Gastroesophageal sphincter (tissue), 3 donors: ENCODE data around the gene BIN2.

Experiments used
- EP300 ChIP-seq: sonication (generic); formaldehyde crosslinking; IDR thresholded peaks from one replicate; pipeline ENCODE4 v1.6.1; 2017; ENCODE audit warnings: antibody characterized with exemption, mild to moderate bottlenecking
- POLR2A ChIP-seq, 2 donors: fragments of 450-650 bp; IDR thresholded peaks; one replicate each; pipeline ENCODE4 v1.6.1; 2017; ENCODE audit warnings: antibody characterized with exemption in 2 of 2, mild to moderate bottlenecking in 2 of 2, moderate library complexity in 1 of 2
- POLR2AphosphoS5 ChIP-seq: sonication (generic); formaldehyde crosslinking; IDR thresholded peaks from one replicate; pipeline ENCODE4 v1.6.1; 2017; ENCODE audit warnings: antibody characterized with exemption
- TF ChIP-seq, protein P1 (sequence below), 4 experiments: fragments of 200-600 bp in 2 of 4; fragments of 450-650 bp in 2 of 4; sonication (generic) in 1 of 4; IDR thresholded peaks; one replicate each; pipeline ENCODE4 v1.5.1; 2017 to 2019; ENCODE audit warnings: antibody characterized with exemption in 4 of 4, mild to moderate bottlenecking in 2 of 4, moderate library complexity in 2 of 4

DNA sequence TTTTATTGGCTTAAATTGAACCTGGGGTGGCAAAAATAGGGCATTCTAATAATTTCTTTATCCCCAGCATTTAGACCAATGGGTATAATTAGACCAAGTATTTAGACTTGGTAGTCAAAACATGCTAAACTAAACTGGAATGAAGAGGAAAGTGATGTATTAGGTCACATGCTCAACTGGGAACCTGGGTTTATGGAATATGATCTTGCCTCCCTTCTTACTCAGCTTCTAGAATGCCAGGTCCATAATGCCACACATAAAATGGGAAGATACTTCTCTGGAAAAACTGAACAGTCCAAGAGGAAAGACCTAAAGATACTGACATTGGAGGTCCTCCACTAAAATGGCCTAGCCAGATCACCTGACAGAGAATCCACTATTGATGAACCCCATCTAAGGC, 6.2 kb upstream of the BIN2 start:
- TF ChIP-seq, protein P1, sequence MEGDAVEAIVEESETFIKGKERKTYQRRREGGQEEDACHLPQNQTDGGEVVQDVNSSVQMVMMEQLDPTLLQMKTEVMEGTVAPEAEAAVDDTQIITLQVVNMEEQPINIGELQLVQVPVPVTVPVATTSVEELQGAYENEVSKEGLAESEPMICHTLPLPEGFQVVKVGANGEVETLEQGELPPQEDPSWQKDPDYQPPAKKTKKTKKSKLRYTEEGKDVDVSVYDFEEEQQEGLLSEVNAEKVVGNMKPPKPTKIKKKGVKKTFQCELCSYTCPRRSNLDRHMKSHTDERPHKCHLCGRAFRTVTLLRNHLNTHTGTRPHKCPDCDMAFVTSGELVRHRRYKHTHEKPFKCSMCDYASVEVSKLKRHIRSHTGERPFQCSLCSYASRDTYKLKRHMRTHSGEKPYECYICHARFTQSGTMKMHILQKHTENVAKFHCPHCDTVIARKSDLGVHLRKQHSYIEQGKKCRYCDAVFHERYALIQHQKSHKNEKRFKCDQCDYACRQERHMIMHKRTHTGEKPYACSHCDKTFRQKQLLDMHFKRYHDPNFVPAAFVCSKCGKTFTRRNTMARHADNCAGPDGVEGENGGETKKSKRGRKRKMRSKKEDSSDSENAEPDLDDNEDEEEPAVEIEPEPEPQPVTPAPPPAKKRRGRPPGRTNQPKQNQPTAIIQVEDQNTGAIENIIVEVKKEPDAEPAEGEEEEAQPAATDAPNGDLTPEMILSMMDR (IDR thresholded peaks at IDR 0.05): no peak
- TF ChIP-seq POLR2AphosphoS5 (no peak), POLR2A (IDR thresholded peaks at IDR 0.05) (no peak), EP300 (no peak)
